ENCODE data around the gene ZNF280D.
"Not testable (repeated sequence)": the region's sequence is repeated elsewhere in the genome, so short reads cannot be mapped to it uniquely, and the experiment has no call there.

The ZNF280D gene

DNA sequence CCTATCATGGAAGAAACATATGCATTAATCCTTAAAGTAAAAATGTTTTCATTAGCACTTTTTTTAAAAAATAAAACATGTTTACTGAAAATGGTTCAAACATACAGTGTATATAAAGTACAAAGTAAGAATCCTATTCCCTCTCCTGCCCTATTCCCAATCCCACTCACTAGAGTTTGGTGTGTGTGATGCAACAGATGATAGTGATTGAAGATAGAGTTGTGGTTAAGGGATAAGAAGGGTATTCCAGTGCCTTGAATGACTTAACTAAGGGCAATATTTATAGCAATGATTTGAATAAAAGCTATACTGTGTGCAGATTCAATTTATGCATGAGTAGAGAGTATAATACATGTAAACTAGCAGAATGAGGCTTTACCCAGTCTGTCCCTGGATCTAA, 18.1 kb downstream of the ZNF280D start:
- DNase-seq: no peak

DNA sequence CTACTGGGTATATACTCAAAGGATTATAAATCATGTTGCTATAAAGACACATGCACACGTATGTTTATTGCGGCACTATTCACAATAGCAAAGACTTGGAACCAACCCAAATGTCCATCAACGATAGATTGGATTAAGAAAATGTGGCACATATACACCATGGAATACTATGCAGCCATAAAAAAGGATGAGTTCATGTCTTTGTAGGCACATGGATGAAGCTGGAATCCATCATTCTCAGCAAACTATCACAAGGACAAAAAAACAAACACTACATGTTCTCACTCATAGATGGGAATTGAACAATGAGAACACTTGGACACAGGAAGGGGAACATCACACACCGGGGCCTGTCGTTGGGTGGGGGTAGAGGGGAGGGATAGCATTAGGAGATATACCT, 23.8 kb downstream of the ZNF280D start:
- DNase-seq: not testable (repeated sequence)

DNA sequence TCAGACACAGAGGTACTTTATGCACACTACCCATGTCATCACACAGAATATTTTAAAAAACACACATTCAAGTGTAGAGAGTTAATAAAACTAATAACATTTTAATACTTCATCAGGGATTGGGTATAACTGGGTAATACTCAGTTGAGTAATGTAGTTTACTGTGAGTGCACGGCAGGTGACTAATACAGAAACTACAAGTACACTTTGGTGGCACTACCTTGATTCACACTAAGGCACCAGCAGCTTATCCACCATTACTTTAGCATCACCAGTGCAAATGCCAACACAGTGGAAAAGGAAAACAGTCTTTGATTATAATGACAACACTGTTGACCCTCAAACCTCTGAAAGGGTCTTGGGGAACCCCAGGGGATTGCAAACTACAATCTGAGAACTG, 33.6 kb downstream of the ZNF280D start:
- no peak for DNase-seq

DNA sequence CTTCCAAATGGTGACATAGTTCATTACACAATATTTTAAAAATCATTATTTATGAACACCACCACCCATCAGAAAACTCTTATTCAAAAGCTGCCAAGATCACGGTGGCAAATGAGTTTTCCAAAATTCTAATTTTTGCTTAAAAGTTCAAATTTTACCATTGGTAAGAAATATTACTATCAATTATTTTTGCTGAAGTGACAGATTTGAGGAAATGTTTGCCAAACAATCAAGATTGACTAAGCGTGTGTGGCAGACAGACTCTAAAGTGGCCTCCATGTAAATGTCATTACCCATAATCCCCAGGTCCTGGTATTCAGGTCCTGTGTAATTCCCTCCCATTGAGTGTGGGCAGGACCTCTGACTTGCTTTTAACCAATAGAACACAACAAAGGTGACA, 35.0 kb downstream of the ZNF280D start:
- DNase-seq: no peak

DNA sequence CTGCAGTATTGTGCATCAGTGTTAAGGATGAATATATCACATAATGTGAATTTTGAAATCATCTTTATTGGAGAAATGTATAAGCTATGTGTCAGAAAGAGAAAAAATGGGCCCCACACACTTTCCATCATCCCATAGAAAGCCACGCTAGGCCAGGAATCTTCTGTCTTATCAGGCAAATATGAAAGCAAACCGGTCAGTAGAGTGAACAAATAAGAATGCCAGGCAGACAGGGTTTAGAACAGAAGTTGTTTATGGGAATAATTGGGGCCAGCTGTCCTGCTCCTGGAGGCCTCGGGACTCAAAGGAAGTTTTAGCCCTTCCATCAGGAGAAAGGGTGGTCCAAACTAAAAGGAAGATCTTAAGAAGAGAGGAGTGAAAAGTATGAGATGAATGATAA, 39.5 kb downstream of the ZNF280D start:
- DNase-seq: no peak

DNA sequence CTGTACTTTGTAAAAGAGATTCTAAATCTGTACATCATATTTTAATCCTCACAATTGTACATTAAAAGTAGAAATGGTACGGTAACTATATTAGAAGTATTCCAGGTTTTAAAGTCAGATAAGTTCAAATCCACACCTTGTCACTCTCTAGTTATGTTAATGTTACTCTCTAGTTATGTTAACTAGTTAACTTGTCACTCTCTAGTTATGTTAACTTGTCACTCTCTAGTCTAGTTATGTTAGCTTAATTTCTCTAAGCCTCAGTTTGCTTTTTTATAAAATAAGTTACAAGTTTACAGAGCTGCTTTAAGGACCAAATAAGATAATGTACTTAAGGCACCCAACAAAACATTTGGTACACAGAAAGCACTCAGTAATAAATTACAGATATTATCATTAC, 42.6 kb downstream of the ZNF280D start:
- DNase-seq: no peak

DNA sequence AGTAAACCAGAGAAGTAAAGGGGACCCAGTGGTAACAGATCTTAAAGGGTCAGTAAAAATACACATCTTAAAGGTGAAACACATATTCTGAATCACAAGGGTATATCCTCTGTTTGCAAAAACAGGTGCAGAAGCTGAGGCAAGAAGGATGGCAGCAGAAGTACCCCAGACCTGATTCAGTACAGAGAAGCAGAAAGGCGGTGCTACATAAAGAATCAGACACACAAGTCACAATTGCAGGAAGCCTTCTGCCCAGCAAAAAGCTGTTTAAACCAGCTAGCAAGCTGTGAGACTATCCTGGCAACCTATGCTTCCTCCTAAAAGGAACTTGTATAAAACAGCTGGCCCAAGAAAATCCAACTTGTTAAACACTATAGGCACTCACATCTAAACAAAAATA, 49.4 kb downstream of the ZNF280D start:
- DNase-seq: no peak

DNA sequence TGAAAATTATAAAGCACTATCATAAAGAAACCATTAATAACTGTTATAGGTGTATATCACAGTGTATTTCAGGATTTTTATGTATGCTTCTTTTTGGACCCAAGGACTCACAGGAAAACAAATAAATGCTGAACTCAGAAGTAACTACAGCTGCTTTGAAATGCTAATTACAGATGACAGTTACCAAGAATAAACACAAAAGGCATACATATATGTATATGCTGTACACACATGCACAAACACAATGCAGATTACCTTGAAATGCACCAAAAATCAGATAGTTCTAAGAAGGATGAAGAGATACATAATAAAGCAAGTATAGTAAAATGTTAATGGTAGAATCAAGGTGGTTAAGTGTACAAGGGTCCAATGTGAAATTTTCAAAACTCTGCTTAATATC, 52.2 kb downstream of the ZNF280D start:
- no peak for DNase-seq

DNA sequence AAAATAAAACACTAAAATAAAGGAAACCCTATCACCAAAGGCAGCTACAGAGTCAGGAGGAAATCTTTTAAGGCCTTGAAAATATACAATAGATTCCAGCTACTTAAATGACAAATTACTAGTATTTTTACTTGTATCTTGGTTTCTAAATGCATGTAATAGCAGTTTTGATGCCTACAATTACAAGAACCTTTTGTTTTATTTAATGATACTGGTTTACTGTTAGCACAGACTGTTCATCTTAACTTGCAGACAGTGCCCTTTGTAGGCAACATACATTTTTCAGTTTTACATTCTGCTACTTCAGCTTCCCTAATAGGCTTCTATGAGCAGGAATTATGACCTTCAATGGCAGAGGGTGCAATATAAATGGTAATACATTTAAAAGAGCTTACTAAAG, 54.1 kb downstream of the ZNF280D start:
- no peak for DNase-seq

DNA sequence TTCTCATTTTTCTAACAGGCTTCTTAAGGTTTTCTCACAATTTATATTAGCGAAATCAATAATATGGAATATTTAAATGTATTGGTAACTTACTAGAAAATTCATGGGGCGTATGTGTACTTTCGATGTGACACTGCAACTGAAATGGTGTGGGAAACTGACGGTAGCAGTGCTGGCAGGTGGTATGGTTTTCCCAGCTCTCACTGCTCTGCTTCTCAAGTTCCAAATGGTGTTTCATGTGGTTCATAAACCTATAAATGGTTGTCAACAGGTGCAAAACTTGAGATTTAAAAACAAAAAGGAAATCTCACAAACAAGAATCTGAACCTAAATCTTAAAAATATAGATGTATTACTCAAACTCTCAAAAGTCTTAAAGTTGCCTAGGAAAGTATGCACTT, 54.7 kb downstream of the ZNF280D start:
- no peak for DNase-seq

DNA sequence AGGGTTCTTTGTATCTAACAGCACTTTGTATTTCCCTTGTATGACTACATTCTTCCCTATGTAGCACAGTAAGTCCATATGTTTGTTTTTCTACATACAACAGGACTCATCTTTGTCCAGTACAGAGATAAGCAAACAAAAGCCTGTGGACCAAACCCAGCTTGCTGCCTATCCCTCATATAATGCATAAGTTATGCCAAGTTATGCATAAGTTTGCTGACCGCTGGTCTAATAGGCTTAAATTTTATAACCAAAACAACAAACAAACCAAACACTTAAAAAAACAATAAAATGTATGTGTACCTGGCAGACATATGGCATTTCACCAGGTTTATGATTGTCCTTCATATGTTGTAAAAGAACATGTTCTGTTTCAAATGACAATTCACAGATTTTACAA, 56.0 kb downstream of the ZNF280D start:
- DNase-seq: no peak

DNA sequence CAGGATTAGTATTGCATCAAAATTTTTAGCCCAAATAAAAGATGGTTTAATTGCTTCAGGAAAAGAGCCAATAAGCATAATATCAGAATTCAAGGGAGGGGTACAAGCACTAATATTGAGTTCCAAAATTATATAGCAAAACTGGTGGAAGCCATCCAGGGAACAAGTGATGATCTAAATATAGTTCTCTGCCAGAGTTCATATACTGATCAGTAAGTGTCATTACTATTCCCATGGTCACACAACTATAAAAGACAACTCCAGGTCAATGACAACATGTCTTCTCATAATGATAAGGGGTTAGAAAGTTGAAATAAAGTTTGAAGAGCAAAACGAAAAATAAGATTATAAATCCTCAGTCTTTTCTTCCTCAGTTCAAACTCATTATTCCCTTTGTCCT, 57.4 kb downstream of the ZNF280D start:
- DNase-seq: no peak

DNA sequence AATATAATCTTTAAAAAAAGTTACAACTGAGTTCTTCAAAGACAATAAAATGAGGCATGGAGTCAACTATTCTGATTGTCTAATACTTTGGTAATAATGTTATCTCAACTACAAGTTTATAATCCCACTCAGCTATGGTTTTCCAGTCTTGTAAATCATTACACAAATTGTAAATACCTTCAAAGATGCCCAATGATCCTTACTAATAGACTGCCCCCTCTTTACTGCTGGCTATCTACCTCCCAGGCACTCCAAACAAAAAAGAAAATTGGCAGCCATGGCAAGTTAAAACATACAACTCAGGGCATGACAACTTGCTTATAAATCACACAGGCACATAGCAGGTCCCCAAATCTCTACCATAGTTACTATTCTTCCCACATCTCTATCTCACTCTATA, 58.5 kb downstream of the ZNF280D start:
- no peak for DNase-seq

DNA sequence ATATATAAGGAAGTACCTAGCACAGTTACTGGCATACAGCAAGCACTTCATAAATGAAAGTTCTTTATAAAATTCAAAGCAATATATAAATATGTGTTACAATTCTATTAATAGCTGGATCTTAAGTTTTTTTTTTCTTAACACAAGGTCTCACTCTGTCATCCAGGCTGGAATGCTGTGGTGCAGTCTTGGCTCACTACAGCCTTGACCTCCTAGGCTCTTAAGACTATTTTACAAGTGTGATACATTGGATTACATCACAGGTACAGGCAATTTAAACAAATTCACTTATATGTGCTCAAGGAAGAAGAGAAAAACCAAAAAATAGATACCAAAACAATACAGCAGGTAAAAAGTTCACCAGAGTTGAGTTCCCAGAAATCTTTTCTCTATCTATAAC, 60.6 kb downstream of the ZNF280D start:
- DNase-seq: no peak

DNA sequence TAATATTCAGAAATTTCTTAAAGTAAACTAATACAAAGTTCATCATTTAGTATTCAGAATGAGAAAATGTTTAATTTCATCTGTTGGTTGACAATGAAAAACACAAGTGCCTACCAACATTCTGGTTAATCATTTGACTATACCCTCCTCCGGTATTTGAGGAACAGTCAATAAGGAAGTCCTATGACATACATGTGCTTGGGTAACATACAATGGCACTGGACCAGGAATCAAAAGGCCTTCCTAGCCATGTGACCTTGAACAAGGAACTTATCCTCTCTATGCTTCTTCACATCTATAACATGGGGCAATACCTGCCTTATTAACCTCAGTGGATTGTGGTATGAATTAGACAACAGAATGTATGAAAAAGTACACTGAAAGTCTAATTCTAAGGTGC, 65.8 kb downstream of the ZNF280D start:
- DNase-seq: no peak

DNA sequence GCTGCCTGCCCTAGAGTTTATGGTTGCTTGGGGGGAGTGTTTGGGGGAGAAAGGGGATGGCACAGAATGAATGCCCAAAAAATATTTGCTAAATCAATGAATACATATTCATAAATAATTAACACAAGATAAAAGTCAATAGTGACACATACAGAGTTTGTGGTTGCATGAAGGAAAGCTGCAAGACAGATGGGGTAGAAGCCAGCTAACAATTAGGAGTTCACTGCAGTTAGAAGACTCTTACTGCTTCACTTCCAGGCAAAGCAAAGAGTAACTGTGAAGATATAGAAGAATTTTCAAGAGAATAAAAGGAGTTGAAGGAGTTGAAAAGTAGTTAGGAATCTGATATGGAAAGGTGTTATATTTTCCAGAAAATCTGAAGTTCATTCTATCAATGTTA, 72.4 kb downstream of the ZNF280D start:
- DNase-seq: no peak

DNA sequence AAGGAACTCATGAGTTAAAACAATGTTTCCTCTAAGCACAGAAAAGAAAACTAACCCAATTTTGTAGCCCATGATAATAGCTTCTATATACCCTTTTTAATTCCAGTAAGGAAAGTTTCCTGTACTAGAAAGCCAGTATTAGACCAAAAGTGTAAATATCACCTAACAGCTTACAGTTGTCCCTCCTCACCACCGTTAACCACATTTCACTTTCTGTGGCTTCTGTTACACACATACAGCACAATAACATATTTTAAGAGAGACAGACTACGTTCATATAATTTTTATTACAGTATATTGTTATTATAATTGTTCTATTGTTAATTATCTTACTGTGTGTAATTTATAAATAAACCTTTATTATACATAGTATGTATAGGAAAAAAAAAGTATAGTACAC, 74.1 kb downstream of the ZNF280D start:
- no peak for DNase-seq

DNA sequence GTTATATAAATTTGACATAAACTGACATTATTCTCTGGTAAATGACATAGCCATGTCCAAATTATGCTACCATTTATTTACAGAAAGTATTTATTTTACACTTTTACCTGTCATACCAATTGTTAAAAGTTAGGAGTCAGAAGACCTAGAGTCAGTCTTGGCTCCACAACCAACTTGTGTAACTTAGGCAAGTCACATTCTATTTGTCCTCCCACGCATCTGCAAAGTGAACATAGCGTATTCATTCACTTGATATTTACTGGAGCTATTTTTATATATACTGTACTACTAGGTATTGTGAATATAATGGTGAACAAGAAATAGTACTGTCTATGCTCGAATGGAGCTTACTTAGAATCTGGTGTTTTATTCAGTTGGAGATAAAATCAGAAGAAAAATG, 78.7 kb downstream of the ZNF280D start:
- no peak for DNase-seq

DNA sequence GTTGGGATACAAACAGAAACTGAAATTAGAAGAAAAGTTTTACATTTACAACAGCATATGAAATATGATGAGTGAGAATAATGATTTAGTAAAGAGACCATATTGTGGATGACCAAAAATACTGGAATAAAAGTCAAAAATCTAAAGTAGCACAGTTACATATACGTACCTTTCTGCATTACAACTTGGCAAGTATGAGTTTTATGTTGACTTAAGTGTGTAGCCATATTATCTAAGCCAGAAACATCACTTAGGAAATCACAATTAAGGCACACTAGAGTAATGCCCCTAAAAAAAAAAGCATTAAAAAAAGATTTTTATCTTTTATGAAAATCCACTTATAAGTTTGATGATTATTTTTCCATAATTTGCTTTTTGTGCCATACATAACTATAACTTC, 79.1 kb downstream of the ZNF280D start:
- no peak for DNase-seq

DNA sequence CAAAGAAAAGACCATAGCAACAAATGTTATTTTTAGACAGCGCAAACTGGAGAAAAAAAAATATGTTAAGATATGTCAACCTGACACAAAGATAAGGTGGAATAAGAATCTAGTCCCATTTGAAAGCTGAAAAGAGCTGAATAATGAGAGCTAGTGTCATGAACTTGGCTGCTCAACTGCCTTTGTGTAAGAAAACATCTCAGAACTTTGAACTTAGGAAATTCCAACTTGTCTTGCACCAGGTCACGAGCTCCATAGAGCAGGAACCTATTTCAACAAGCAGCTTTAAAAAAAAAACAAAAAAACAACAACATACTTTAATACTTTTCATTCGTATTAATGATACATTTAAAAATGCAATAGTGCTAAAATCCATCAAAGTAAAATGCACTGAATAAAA, 79.5 kb downstream of the ZNF280D start:
- no peak for DNase-seq

DNA sequence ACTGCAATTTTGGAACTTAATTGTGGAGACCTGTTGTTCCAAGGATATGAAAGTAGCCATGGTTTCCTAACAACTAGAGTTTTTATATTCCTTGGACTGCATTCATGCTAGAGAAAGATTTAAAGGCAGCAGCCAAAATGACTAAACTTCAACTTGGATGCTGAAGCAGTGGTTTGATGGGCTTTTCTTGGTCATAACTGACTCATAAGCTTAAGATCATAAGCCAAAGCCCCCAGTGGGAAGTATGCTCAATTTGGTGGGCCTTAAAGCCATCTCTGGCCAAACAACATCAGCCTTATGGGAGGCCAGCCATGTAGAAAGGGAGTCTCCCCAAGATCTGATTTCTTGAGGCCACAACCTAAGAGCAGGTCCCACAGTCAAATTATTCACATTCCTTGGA, 80.2 kb downstream of the ZNF280D start:
- DNase-seq: no peak

DNA sequence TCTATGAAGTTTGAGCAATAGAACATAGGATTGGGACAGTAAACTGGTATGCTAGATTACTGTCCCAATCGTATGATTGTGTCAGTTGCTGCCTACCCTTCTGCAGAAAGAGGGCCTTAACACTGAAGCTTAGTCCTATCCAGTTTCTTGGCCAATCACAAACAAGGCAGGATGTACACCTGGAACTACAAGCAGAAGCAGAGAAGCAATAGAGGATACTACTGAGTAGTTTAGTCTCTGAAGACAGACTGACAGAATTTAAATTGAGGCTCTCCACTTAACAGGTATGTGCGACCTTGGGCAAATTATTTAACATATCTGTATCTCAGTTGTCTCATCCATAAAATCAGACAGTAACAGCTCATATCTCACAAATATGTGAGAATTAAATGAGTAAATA, 85.0 kb downstream of the ZNF280D start:
- DNase-seq: no peak

DNA sequence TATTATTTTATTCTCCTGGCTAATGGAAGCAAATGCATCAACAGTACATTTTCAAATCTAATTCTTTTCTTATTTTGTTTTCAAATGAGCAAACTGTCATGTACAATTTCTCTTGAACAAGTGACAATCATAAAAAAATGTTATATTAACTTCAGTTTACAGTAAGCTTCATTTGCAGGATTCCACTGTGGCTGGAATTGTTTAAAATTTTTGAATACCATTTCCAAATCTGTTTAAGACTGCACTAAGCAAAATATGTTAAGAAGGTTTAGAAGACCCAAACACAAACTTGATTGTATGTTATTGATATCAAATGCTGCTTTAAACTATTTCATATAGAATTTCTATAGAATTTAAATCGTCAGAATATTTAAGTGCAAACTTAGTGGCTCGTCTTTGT, 92.8 kb downstream of the ZNF280D start:
- no peak for DNase-seq

DNA sequence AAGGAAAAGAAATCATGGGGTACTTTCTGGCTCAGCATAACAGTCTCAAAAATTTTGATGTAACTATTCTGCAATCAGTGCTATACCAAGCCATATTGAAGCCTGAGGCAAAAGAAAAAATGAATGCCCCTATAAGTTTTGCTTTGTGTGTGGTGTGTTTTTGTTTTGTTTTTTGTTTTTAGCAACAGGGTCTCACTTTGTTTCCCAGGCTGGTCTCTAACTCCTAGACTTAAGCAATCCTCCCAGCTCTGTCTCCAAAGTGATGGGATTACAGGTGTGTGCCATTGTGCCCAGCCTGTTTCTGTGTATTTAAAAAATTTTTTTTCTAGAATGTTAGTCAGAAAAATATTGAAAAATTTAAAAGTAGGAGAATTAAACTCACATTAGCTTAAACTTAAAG, 93.2 kb downstream of the ZNF280D start:
- no peak for DNase-seq

DNA sequence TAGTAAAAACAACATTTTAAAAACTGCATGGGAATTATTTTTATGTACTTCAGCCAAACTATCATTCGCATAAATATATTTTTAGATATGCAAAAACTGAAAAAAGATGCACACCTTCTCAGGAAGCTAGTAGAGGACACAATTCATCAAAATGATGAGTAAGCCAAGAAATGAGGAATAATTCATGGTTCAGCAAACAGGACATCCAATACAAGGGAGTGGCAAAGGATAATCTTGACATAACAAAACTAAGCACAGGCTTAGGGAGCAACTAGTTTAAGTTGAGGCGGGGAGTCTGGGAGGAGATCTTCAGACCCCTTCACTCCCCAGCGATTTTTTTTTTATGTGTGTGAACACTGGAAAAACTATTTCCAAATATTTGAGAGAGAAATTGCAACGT, 93.7 kb downstream of the ZNF280D start:
- no peak for DNase-seq

DNA sequence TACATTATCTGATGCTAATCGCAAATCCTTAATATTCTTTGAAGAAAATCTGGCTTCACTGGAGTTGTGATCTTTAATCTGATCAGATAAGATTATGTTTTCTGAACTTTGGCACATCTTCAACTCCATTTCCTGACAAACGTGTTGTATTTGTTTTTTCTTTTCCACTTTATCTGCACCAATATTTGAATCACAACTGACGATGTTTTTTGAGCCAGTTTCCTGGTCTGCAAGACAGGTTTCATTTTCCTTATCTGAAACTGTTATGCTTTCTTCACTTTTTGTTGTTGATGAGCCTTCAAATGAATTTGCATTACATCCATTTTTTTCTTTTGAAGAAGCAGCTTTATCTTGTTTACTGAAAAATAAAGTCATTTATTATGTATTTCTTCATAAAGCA, 101.5 kb downstream of the ZNF280D start:
- DNase-seq: no peak

Measured in NCI-H187 (cell line).